GM19372 (cell line): Measurements from ENCODE around the gene TRAPPC3L.

Source experiments
- ATAC-seq: cut with Tn5 transposase; IDR thresholded peaks from one replicate; pipeline ENCODE4 v1.9.1; 2021; ENCODE audit warnings: mild to moderate bottlenecking, low read depth, moderate library complexity; ENCODE audit not compliant: unreplicated experiment

The TRAPPC3L gene

GRCh38 chr6:116471531-116471930 is 74.0 kb downstream of the TRAPPC3L start:
- ATAC-seq, result no peak

GRCh38 chr6:116468293-116468692 is 77.2 kb downstream of the TRAPPC3L start:
- ATAC-seq, result no peak

- ATAC-seq, result no peak
Observed at GRCh38 chr6:116467514-116467913, 78.0 kb downstream of the TRAPPC3L start.

GRCh38 chr6:116467096-116467495 is 78.4 kb downstream of the TRAPPC3L start:
- ATAC-seq, result no peak

- ATAC-seq, result no peak
Observed at GRCh38 chr6:116465246-116465645, 80.2 kb downstream of the TRAPPC3L start.

- ATAC-seq, result no peak
Observed at GRCh38 chr6:116463301-116463700, 82.2 kb downstream of the TRAPPC3L start.

- peak; percentile 87 for ATAC-seq
Observed at GRCh38 chr6:116461932-116462885, 83.3 kb downstream of the TRAPPC3L start.

GRCh38 chr6:116461331-116461931 is 84.1 kb downstream of the TRAPPC3L start, which contains the start of gene CALHM6:
CALHM6 (plus strand) TSS chr6:116461375; CDS start chr6:116461930, 555 bp downstream.
- no peak for ATAC-seq

GRCh38 chr6:116459927-116460326 is 85.6 kb downstream of the TRAPPC3L start:
- ATAC-seq, result no peak

GRCh38 chr6:116458264-116458663 is 87.2 kb downstream of the TRAPPC3L start:
- ATAC-seq, result no peak

GRCh38 chr6:116456927-116457326 is 88.6 kb downstream of the TRAPPC3L start:
- ATAC-seq, result no peak

- no peak for ATAC-seq
Observed at GRCh38 chr6:116456106-116456505, 89.4 kb downstream of the TRAPPC3L start.

GRCh38 chr6:116452531-116452930 is 93.0 kb downstream of the TRAPPC3L start:
- ATAC-seq, result no peak

GRCh38 chr6:116451916-116452315 is 93.6 kb downstream of the TRAPPC3L start:
- no peak for ATAC-seq

- ATAC-seq, result peak; percentile 85
Observed at GRCh38 chr6:116450769-116451740, 94.4 kb downstream of the TRAPPC3L start.

GRCh38 chr6:116450185-116450710 is 95.2 kb downstream of the TRAPPC3L start:
- ATAC-seq, result no peak

- ATAC-seq, result no peak
Observed at GRCh38 chr6:116449565-116449964, 95.9 kb downstream of the TRAPPC3L start.

- no peak for ATAC-seq
Observed at GRCh38 chr6:116447496-116448011, 97.9 kb downstream of the TRAPPC3L start.

GRCh38 chr6:116447052-116447451 is 98.4 kb downstream of the TRAPPC3L start:
- ATAC-seq, result no peak

GRCh38 chr6:116446399-116446798 is 99.1 kb downstream of the TRAPPC3L start:
- no peak for ATAC-seq
